C4-2B (cell line): ENCODE data around the gene COG7.

Experiments used
- CTCF ChIP-seq: fragments of 450-650 bp; conservative IDR thresholded peaks from 2 replicates; pipeline ENCODE4 v1.5.1; 2017; ENCODE audit warnings: mild to moderate bottlenecking
- ZFX ChIP-seq: fragments of 450-650 bp; IDR thresholded peaks from 2 replicates; pipeline ENCODE4 v1.6.1; 2017

GRCh38 chr16:23388786-23389185 lies 64.2 kb downstream of the COG7 start:
- TF ChIP-seq CTCF, result no peak
- no peak for TF ChIP-seq ZFX
